SK-N-SH treated with all-trans-retinoic acid at 6 μM for 48 hours (cell line): ENCODE data around the gene SLC35F3.

Experiments used
- GLIS3 ChIP-seq: fragments of 250-450 bp; sonication (Bioruptor Pico); IDR thresholded peaks from 2 replicates; pipeline ENCODE4 v1.5.0; 2020; ENCODE audit warnings: mild to moderate bottlenecking, moderate library complexity
- ZNF70 ChIP-seq: fragments of 450-650 bp; formaldehyde crosslinking; IDR thresholded peaks from 2 replicates; pipeline ENCODE4 v1.5.0; 2020; ENCODE audit warnings: mild to moderate bottlenecking, moderate library complexity

DNA sequence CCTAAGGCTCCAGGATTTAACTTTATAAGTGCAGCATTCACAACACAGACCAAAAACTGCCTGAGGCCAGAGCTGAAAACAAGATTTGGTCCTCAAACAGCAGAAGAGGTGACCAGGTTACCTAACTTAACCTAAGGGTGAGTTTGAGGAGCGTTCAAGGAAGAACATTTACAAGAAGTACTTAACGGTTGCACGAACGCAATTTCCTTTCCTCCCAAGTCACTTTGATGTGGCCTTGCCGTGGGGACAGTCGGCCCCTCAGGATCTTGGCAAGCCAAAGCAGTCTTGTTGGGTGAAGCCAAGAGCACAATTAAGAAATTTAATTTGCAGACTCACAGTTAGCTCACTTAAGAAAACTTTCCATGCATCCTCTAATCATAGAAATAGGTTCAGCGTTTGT is 266.1 kb downstream of the SLC35F3 start:
- TF ChIP-seq GLIS3 (CRISPR knock-in tag): no peak
- no peak for TF ChIP-seq ZNF70 (CRISPR knock-in tag)
